Measurements from ENCODE around the gene LRMDA.

DNA sequence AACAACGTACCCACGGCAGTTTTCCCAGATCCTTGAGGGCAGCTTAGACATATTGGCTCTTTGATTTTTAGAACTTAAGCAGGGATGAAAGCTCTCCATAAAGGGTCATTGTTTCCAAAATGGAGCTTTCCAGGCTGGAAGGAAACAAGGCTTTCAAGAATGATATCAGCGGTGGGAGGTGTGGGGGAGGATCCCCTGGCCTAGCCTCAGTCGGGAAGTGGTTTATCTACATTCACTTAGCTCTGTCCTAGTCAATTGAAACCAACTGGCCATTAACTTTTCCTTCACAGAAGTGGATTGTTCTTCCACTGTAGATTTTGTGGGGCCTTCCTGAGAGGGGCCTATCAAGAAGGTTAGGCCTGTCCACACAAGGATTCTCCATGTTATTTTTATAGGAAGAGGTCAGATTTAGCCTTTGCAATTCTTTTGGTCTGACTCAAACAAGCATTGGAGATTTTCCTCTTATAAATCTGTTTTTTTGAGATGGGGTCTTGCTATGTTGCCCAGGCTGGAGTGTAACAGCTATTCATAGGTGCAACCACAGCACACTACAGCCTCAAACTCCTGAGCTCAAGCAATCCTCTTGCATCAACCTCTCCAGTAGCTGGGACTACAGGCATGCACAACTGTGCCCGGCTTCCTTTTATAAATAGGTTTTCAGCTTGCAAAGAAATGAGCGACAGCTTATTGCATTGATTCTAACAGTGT is 343.5 kb downstream of the LRMDA start:
- TF ChIP-seq, protein P1, sequence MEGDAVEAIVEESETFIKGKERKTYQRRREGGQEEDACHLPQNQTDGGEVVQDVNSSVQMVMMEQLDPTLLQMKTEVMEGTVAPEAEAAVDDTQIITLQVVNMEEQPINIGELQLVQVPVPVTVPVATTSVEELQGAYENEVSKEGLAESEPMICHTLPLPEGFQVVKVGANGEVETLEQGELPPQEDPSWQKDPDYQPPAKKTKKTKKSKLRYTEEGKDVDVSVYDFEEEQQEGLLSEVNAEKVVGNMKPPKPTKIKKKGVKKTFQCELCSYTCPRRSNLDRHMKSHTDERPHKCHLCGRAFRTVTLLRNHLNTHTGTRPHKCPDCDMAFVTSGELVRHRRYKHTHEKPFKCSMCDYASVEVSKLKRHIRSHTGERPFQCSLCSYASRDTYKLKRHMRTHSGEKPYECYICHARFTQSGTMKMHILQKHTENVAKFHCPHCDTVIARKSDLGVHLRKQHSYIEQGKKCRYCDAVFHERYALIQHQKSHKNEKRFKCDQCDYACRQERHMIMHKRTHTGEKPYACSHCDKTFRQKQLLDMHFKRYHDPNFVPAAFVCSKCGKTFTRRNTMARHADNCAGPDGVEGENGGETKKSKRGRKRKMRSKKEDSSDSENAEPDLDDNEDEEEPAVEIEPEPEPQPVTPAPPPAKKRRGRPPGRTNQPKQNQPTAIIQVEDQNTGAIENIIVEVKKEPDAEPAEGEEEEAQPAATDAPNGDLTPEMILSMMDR (IDR thresholded peaks at IDR 0.05) = no peak
- TF ChIP-seq EZH2 (IDR thresholded peaks at IDR 0.05; ENCODE audit: borderline replicate concordance, insufficient read depth, low read depth, low read length, poor library complexity, severe bottlenecking) = no peak
